ENCODE measurements around the gene TENM3.

GRCh38 chr4:182640932-182641331, 397.7 kb downstream of the TENM3 start:
- TF ChIP-seq POLR2AphosphoS5 (IDR thresholded peaks at IDR 0.05) (no peak), POLR2A (IDR thresholded peaks at IDR 0.05) (no peak)
